Liver (tissue), 9 donors: ENCODE measurements around the gene AAMDC. TPM values are rescaled to one million over a fixed set of nuclear protein-coding genes. Genes with fewer than 3 reads are reported as not detected.

Source experiments
- DNase-seq: peaks from one replicate; pipeline ENCODE4 v3.0.0-alpha.2; 2017; ENCODE audit warnings: low spot score
- H3K27ac ChIP-seq, 2 donors: one replicate each; pipeline ENCODE4 v1.7.0; 2013; ENCODE audit warnings: inconsistent platforms in 2 of 2, low read length in 2 of 2, control low read depth in 1 of 2, low read depth in 1 of 2, mild to moderate bottlenecking in 1 of 2
- H3K27me3 ChIP-seq, 4 donors: one replicate each; pipeline versions ENCODE4 v1.6.1 to v1.7.0; 2013; ENCODE audit warnings: low read length in 3 of 4, inconsistent platforms in 1 of 4, mild to moderate bottlenecking in 1 of 4, moderate library complexity in 1 of 4; ENCODE audit not compliant: control insufficient read depth in 4 of 4, insufficient read depth in 4 of 4
- H3K36me3 ChIP-seq, 4 donors: one replicate each; pipeline versions ENCODE4 v1.6.1 to v1.7.0; 2013; ENCODE audit warnings: low read length in 3 of 4, mild to moderate bottlenecking in 3 of 4, low read depth in 1 of 4, moderate library complexity in 1 of 4; ENCODE audit not compliant: control insufficient read depth in 4 of 4, insufficient read depth in 3 of 4
- H3K4me1 ChIP-seq, 4 donors: one replicate each; pipeline versions ENCODE4 v1.6.1 to v1.7.0; 2013; ENCODE audit warnings: low read length in 3 of 4, mild to moderate bottlenecking in 3 of 4, moderate library complexity in 1 of 4; ENCODE audit not compliant: control insufficient read depth in 4 of 4, insufficient read depth in 4 of 4
- H3K4me3 ChIP-seq, 3 donors: one replicate each; pipeline versions ENCODE4 v1.6.1 to v1.7.0; 2013; ENCODE audit warnings: low read length in 3 of 3, control low read depth in 1 of 3, low read depth in 1 of 3, mild to moderate bottlenecking in 1 of 3
- H3K9ac ChIP-seq, 2 donors: one replicate each; pipeline ENCODE4 v1.7.0; 2013; ENCODE audit warnings: low read length in 2 of 2, mild to moderate bottlenecking in 2 of 2, moderate library complexity in 2 of 2, control low read depth in 1 of 2, low read depth in 1 of 2
- H3K9me3 ChIP-seq, 4 donors: one replicate each; pipeline versions ENCODE4 v1.6.1 to v1.7.0; 2013; ENCODE audit warnings: low read length in 3 of 4; ENCODE audit not compliant: control insufficient read depth in 4 of 4
- FOXA1 ChIP-seq: IDR thresholded peaks from 2 replicates; pipeline ENCODE4 v1.6.1; 2016; ENCODE audit warnings: antibody characterized with exemption
- FOXA2 ChIP-seq: IDR thresholded peaks from 2 replicates; pipeline ENCODE4 v1.6.1; 2016; ENCODE audit warnings: antibody characterized with exemption
- GABPA ChIP-seq, 2 donors: IDR thresholded peaks in 1 of 2; conservative IDR thresholded peaks in 1 of 2; 2 replicates each; pipeline ENCODE4 v1.6.1; 2016; ENCODE audit warnings: antibody characterized with exemption in 2 of 2, mild to moderate bottlenecking in 1 of 2, moderate library complexity in 1 of 2
- HNF4A ChIP-seq, 2 donors: conservative IDR thresholded peaks; 2 replicates each; pipeline ENCODE4 v1.6.1; 2016; ENCODE audit warnings: antibody characterized with exemption in 2 of 2, mild to moderate bottlenecking in 2 of 2
- HNF4G ChIP-seq: IDR thresholded peaks from 2 replicates; pipeline ENCODE4 v1.6.1; 2016; ENCODE audit warnings: antibody characterized with exemption
- RAD21 ChIP-seq, 2 donors: IDR thresholded peaks; 2 replicates each; pipeline ENCODE4 v1.6.1; 2016; ENCODE audit warnings: antibody characterized with exemption in 2 of 2, mild to moderate bottlenecking in 2 of 2
- RXRA ChIP-seq, 2 donors: IDR thresholded peaks; 2 replicates each; pipeline ENCODE4 v1.6.1; 2017 to 2018; ENCODE audit warnings: antibody characterized with exemption in 2 of 2, mild to moderate bottlenecking in 1 of 2
- SP1 ChIP-seq: IDR thresholded peaks from 2 replicates; pipeline ENCODE4 v1.6.1; 2018; ENCODE audit warnings: antibody characterized with exemption, mild to moderate bottlenecking
- TAF1 ChIP-seq: conservative IDR thresholded peaks from 2 replicates; pipeline ENCODE4 v1.6.1; 2016; ENCODE audit warnings: antibody characterized with exemption, mild to moderate bottlenecking
- WGBS: extraction: QIAGEN DNeasy Blood & Tissue Kit; methylation state at CpG from one replicate; pipeline ENCODE4 v1.1.7; 2013; 5-methylcytosine and 5-hydroxymethylcytosine counted together
- polyA plus RNA-seq, 2 donors: library from polyadenylated mRNA; stranded (reverse) in 1 of 2; unstranded in 1 of 2; fragments of 200-250 nt in 1 of 2; fragments of >200 nt in 1 of 2; fragmentation: Nextera tagmentation in 1 of 2; extraction: Ambion mirVana in 1 of 2; gene quantifications; one replicate each; pipeline versions ENCODE4 v1.2.1 to v1.2.3, GENCODE V29; 2013 to 2015
- total RNA-seq, 2 donors: library from RNA; depleted of rRNA; stranded (reverse); fragments of >200 nt; gene quantifications; one replicate each; pipeline ENCODE4 v1.2.3, GENCODE V29; 2014
- TF ChIP-seq, protein P1 (sequence below): IDR thresholded peaks from 2 replicates; pipeline ENCODE4 v1.6.1; 2016; ENCODE audit warnings: antibody characterized with exemption
- TF ChIP-seq, protein P2 (sequence below): IDR thresholded peaks from 2 replicates; pipeline ENCODE4 v1.6.1; 2016; ENCODE audit warnings: antibody characterized with exemption
- TF ChIP-seq, protein P3 (sequence below): IDR thresholded peaks from 2 replicates; pipeline ENCODE4 v1.6.1; 2016; ENCODE audit warnings: antibody characterized with exemption
- TF ChIP-seq, protein P4 (sequence below): fragments of 150-350 bp; IDR thresholded peaks from 2 replicates; pipeline ENCODE4 v1.5.1; 2017; ENCODE audit warnings: improper control_type of control experiment, low read depth, low read length; ENCODE audit not compliant: missing input control
- TF ChIP-seq, protein P5 (sequence below): IDR thresholded peaks from 2 replicates; pipeline ENCODE4 v1.6.1; 2016; ENCODE audit warnings: antibody characterized with exemption, mild to moderate bottlenecking
- donor health status: healthy.
- donor health status: healthy.
- donor health status: healthy.
- donor health status: healthy.
- donor health status: healthy.

Gene AAMDC
- total and polyA plus RNA-seq, 4 donors: 7.4 to 31.1 (median 13.7) TPM

DNA sequence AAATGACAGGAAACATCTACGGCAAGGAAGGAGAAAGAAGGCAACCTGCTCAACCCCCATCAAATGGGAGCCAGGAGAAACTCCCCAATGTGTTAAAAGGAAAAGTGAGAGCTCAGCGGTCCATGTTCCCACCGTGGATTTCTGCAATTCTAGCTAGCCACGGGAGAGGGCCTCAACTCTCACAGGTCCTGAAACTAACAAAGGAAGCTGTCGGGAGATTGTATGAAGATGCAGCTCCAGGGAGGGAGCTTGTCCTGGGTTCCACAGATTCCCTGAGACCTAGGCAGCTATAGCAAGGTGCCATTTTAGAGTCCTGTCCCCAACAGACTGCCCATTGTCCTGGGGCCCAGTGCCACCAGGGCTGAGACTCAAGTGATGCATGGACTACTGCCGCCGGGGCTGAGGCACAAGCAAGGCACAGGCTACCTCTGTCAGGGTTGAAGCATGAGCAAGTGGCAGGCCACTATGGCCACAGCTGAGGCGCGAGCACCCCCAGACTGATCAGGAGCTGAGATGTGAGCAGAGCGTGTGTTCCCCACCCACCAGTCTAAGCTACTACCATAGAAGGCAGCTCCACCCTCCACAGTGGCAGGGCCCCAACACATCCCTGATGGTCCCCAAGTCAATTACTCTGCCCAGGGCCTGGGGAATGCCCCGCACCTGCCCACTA lies 31.7 kb upstream of the AAMDC start:
- 93% methylated on average over 11 of the region's 11 CpGs for WGBS
- Histone ChIP-seq H3K9me3 (no peaks in the 10 kb centered on the region), H3K36me3 (no peaks in the 10 kb centered on the region), H3K4me1 (peaks cover 8 to 13% (median 9%) of the 10 kb centered on the region in 4 donors), H3K27me3 (no peaks in the 10 kb centered on the region), H3K9ac (no peak overlapping the region), H3K27ac (no peak overlapping the region), H3K4me3 (no peak overlapping the region)
- no peak for DNase-seq
- TF ChIP-seq HNF4G: no peak
- TF ChIP-seq, protein P1, sequence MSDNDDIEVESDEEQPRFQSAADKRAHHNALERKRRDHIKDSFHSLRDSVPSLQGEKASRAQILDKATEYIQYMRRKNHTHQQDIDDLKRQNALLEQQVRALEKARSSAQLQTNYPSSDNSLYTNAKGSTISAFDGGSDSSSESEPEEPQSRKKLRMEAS: no peak
- TF ChIP-seq HNF4A (conservative IDR thresholded peaks at IDR 0.05): no peak
- TF ChIP-seq FOXA1: no peak
- TF ChIP-seq SP1: no peak

DNA sequence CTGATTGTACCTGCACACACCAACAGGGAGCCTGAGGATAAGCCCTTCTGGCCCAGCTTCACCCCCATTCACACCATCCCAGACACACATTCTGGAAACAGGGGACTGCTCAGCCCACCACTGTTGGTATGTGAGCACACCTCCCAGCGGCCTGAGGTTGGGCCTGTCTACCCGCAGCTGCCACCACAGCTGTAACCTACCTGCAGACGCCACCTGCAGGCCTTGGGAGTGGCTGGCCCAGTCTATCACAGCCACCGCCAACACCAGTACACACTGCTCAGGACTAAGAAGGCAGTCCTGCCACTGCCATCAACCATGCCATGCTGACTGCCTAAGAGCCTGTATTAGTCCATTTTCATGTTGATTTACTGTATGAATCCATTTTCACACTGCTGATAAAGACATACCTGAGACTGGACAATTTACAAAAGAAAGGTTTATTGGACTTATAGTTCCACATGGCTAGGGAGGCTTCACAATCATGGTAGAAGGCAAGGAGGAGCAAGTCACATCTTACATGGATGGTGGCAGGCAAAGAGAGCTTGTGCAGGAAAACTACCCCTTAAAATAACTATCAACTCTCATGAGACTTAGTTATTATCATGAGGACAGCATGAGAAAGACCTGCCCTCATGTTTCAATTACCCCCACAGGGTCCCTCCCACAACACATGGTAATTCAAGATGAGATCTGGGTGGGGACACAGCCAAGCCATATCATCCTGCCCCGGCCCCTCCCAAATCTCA lies 31.0 kb upstream of the AAMDC start:
- Histone ChIP-seq H3K9me3 (no peaks in the 10 kb centered on the region), H3K36me3 (no peaks in the 10 kb centered on the region), H3K9ac (no peak overlapping the region), H3K27me3 (no peaks in the 10 kb centered on the region), H3K27ac (no peak overlapping the region), H3K4me1 (peaks cover 1 to 7% (median 4%) of the 10 kb centered on the region in 4 donors), H3K4me3 (no peak overlapping the region)
- 98% methylated on average over 5 of the region's 5 CpGs for WGBS
- no peak for TF ChIP-seq FOXA1
- TF ChIP-seq, protein P2, sequence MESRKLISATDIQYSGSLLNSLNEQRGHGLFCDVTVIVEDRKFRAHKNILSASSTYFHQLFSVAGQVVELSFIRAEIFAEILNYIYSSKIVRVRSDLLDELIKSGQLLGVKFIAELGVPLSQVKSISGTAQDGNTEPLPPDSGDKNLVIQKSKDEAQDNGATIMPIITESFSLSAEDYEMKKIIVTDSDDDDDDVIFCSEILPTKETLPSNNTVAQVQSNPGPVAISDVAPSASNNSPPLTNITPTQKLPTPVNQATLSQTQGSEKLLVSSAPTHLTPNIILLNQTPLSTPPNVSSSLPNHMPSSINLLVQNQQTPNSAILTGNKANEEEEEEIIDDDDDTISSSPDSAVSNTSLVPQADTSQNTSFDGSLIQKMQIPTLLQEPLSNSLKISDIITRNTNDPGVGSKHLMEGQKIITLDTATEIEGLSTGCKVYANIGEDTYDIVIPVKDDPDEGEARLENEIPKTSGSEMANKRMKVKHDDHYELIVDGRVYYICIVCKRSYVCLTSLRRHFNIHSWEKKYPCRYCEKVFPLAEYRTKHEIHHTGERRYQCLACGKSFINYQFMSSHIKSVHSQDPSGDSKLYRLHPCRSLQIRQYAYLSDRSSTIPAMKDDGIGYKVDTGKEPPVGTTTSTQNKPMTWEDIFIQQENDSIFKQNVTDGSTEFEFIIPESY: no peak
- TF ChIP-seq TAF1: no peak
- no peak for TF ChIP-seq RXRA (IDR thresholded peaks at IDR 0.05)
- TF ChIP-seq, protein P3, sequence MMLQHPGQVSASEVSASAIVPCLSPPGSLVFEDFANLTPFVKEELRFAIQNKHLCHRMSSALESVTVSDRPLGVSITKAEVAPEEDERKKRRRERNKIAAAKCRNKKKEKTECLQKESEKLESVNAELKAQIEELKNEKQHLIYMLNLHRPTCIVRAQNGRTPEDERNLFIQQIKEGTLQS: no peak
- no peak for TF ChIP-seq RAD21 (IDR thresholded peaks at IDR 0.05)
- DNase-seq: no peak

DNA sequence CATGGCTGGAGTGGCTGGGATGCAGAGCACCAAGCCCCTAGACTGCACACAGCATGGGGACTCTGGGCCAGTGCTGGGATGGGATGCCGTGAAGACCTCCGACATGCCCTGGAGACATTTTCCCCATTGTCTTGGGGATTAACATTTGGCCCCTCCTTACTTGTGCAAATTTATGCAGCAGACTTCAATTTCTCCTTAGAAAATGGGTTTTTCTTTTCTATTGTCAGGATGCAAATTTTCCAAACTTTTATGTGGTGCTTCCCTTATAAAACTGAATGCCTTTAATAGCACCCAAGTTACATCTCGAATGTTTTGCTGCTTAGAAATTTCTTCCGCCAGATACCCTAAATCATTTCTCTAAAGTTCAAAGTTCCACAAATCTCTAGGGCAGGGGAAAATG lies 29.6 kb upstream of the AAMDC start:
- DNase-seq: no peak
- TF ChIP-seq, protein P4, sequence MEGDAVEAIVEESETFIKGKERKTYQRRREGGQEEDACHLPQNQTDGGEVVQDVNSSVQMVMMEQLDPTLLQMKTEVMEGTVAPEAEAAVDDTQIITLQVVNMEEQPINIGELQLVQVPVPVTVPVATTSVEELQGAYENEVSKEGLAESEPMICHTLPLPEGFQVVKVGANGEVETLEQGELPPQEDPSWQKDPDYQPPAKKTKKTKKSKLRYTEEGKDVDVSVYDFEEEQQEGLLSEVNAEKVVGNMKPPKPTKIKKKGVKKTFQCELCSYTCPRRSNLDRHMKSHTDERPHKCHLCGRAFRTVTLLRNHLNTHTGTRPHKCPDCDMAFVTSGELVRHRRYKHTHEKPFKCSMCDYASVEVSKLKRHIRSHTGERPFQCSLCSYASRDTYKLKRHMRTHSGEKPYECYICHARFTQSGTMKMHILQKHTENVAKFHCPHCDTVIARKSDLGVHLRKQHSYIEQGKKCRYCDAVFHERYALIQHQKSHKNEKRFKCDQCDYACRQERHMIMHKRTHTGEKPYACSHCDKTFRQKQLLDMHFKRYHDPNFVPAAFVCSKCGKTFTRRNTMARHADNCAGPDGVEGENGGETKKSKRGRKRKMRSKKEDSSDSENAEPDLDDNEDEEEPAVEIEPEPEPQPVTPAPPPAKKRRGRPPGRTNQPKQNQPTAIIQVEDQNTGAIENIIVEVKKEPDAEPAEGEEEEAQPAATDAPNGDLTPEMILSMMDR: no peak
- no peak for TF ChIP-seq RXRA (IDR thresholded peaks at IDR 0.05)
- no peak for TF ChIP-seq HNF4A (conservative IDR thresholded peaks at IDR 0.05)
- no peak for TF ChIP-seq GABPA (IDR thresholded peaks at IDR 0.05 in 1 of 2, conservative IDR thresholded peaks at IDR 0.05 in 1 of 2)
- TF ChIP-seq, protein P2: no peak
- no peak for TF ChIP-seq FOXA1
- TF ChIP-seq, protein P5, sequence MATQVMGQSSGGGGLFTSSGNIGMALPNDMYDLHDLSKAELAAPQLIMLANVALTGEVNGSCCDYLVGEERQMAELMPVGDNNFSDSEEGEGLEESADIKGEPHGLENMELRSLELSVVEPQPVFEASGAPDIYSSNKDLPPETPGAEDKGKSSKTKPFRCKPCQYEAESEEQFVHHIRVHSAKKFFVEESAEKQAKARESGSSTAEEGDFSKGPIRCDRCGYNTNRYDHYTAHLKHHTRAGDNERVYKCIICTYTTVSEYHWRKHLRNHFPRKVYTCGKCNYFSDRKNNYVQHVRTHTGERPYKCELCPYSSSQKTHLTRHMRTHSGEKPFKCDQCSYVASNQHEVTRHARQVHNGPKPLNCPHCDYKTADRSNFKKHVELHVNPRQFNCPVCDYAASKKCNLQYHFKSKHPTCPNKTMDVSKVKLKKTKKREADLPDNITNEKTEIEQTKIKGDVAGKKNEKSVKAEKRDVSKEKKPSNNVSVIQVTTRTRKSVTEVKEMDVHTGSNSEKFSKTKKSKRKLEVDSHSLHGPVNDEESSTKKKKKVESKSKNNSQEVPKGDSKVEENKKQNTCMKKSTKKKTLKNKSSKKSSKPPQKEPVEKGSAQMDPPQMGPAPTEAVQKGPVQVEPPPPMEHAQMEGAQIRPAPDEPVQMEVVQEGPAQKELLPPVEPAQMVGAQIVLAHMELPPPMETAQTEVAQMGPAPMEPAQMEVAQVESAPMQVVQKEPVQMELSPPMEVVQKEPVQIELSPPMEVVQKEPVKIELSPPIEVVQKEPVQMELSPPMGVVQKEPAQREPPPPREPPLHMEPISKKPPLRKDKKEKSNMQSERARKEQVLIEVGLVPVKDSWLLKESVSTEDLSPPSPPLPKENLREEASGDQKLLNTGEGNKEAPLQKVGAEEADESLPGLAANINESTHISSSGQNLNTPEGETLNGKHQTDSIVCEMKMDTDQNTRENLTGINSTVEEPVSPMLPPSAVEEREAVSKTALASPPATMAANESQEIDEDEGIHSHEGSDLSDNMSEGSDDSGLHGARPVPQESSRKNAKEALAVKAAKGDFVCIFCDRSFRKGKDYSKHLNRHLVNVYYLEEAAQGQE: no peak
- no peak for TF ChIP-seq FOXA2
- TF ChIP-seq, protein P3: no peak
- Histone ChIP-seq H3K9ac (no peak overlapping the region), H3K36me3 (no peaks in the 10 kb centered on the region), H3K27ac (no peak overlapping the region), H3K27me3 (no peaks in the 10 kb centered on the region), H3K4me1 (peaks cover 0 to 4% (median 3%) of the 10 kb centered on the region in 4 donors), H3K4me3 (no peak overlapping the region), H3K9me3 (no peaks in the 10 kb centered on the region)
- 96% methylated on average over 4 of the region's 4 CpGs for WGBS
